CD14-positive monocyte (primary cell): ENCODE results near the gene PIK3IP1. TPM values are rescaled to one million over a fixed set of nuclear protein-coding genes. Genes with fewer than 3 reads are reported as not detected.

Experiments used
- DNase-seq, 3 donors: peaks; one replicate each; pipeline ENCODE4 v3.0.0-alpha.2; 2011 to 2022
- H2AFZ ChIP-seq: 2 replicates; pipeline ENCODE4 v1.6.0; 2012; ENCODE audit warnings: mild to moderate bottlenecking, low read depth, low read length, inconsistent platforms; ENCODE audit not compliant: insufficient read depth, poor library complexity, severe bottlenecking
- H3K27ac ChIP-seq, 2 donors: 1 replicate in 1 of 2; 2 replicates in 1 of 2; pipeline ENCODE4 v1.5.1; 2012 to 2013; ENCODE audit warnings: low read length in 2 of 2, control low read depth in 1 of 2, inconsistent platforms in 1 of 2, low read depth in 1 of 2, mild to moderate bottlenecking in 1 of 2
- H3K27me3 ChIP-seq, 2 donors: one replicate each; pipeline versions ENCODE4 v1.6.0 to v1.6.1; 2011 to 2013; ENCODE audit warnings: low read length in 2 of 2; ENCODE audit not compliant: control insufficient read depth in 2 of 2, insufficient read depth in 2 of 2
- H3K36me3 ChIP-seq, 2 donors: replicated peaks in 1 of 2; 1 replicate in 1 of 2; 2 replicates in 1 of 2; pipeline versions ENCODE4 v1.5.1 to v1.6.1; 2012 to 2013; ENCODE audit warnings: low read length in 2 of 2, control low read depth in 1 of 2, inconsistent platforms in 1 of 2, mild to moderate bottlenecking in 1 of 2; ENCODE audit not compliant: insufficient read depth in 2 of 2, control insufficient read depth in 1 of 2
- H3K4me1 ChIP-seq, 2 donors: 1 replicate in 1 of 2; 2 replicates in 1 of 2; pipeline versions ENCODE4 v1.5.1 to v1.6.1; 2012 to 2013; ENCODE audit warnings: low read length in 2 of 2, control low read depth in 1 of 2, inconsistent platforms in 1 of 2, mild to moderate bottlenecking in 1 of 2, moderate library complexity in 1 of 2; ENCODE audit not compliant: insufficient read depth in 2 of 2, control insufficient read depth in 1 of 2
- H3K4me2 ChIP-seq: replicated peaks from 2 replicates; pipeline ENCODE3; 2012; ENCODE audit warnings: low read length, moderate library complexity, mild to moderate bottlenecking; ENCODE audit not compliant: poor library complexity, severe bottlenecking; ENCODE audit errors: extremely low read depth
- H3K4me3 ChIP-seq, 3 experiments: fragments of 200-600 bp in 1 of 3; sonication (generic) in 1 of 3; replicated peaks in 1 of 3; 1 replicate in 2 of 3; 2 replicates in 1 of 3; pipeline ENCODE4 v1.5.1; 2011 to 2013; ENCODE audit warnings: low read length in 3 of 3, mild to moderate bottlenecking in 3 of 3, control low read depth in 2 of 3, low read depth in 2 of 3, inconsistent platforms in 1 of 3, moderate library complexity in 1 of 3
- H3K79me2 ChIP-seq: 2 replicates; pipeline ENCODE4 v1.6.0; 2012; ENCODE audit warnings: mild to moderate bottlenecking, control low read depth, inconsistent platforms, low read length, moderate library complexity; ENCODE audit not compliant: insufficient read depth
- H3K9ac ChIP-seq: 2 replicates; pipeline ENCODE4 v1.6.0; 2017; ENCODE audit warnings: low read length, mild to moderate bottlenecking; ENCODE audit not compliant: insufficient read depth, poor library complexity, severe bottlenecking
- H3K9me3 ChIP-seq, 2 donors: replicated peaks in 1 of 2; 1 replicate in 1 of 2; 2 replicates in 1 of 2; pipeline versions ENCODE4 v1.5.1 to v1.6.1; 2012 to 2013; ENCODE audit warnings: low read length in 2 of 2, control low read depth in 1 of 2; ENCODE audit not compliant: control insufficient read depth in 1 of 2, insufficient read depth in 1 of 2
- H4K20me1 ChIP-seq: 2 replicates; pipeline ENCODE4 v1.6.0; 2012; ENCODE audit warnings: mild to moderate bottlenecking, low read length, control low read depth, moderate library complexity; ENCODE audit not compliant: insufficient read depth
- H3K27ac Mint-ChIP-seq, 7 donors: one replicate each; pipeline ENCODE4 v1.8.0; 2020; ENCODE audit warnings: mild to moderate bottlenecking in 7 of 7, mixed read lengths in 7 of 7, moderate library complexity in 6 of 7, inconsistent platforms in 2 of 7
- H3K27me3 Mint-ChIP-seq, 3 donors: one replicate each; pipeline ENCODE4 v1.8.0; 2021 to 2022; ENCODE audit warnings: low read depth in 3 of 3, mild to moderate bottlenecking in 3 of 3, mixed read lengths in 3 of 3, moderate library complexity in 3 of 3, inconsistent platforms in 1 of 3
- H3K36me3 Mint-ChIP-seq, 2 donors: one replicate each; pipeline ENCODE4 v1.8.0; 2020; ENCODE audit warnings: mixed read lengths in 2 of 2, inconsistent platforms in 1 of 2, mild to moderate bottlenecking in 1 of 2
- H3K4me1 Mint-ChIP-seq: one replicate; pipeline ENCODE4 v1.8.0; 2020; ENCODE audit warnings: mild to moderate bottlenecking, mixed read lengths
- H3K4me3 Mint-ChIP-seq, 2 donors: one replicate each; pipeline ENCODE4 v1.8.0; 2020; ENCODE audit warnings: mild to moderate bottlenecking in 2 of 2, mixed read lengths in 2 of 2, moderate library complexity in 1 of 2
- H3K9me3 Mint-ChIP-seq, 7 donors: one replicate each; pipeline ENCODE4 v1.8.0; 2020 to 2022; ENCODE audit warnings: mixed read lengths in 7 of 7, mild to moderate bottlenecking in 6 of 7, moderate library complexity in 6 of 7, inconsistent platforms in 2 of 7
- CTCF ChIP-seq: fragments of 200-600 bp; IDR thresholded peaks from one replicate; pipeline ENCODE4 v1.8.0; 2022; ENCODE audit warnings: antibody characterized with exemption, mild to moderate bottlenecking
- WGBS: methylation state at CpG from one replicate; pipeline ENCODE4 v1.1.5; 2013; ENCODE audit warnings: missing lambda C conversion rate; ENCODE audit not compliant: insufficient coverage; 5-methylcytosine and 5-hydroxymethylcytosine counted together
- intact Hi-C, 2 donors: fragments of 100-400 bp; cut with micrococcal nuclease; formaldehyde crosslinking; loops; one replicate each; pipeline versions ENCODE4 v1.15.0 to v1.15.1; 2023
- polyA plus RNA-seq, 3 donors: library from polyadenylated mRNA; depleted of rRNA in 1 of 3; unstranded in 2 of 3; stranded (reverse) in 1 of 3; fragments of 300-500 nt in 2 of 3; fragments of >200 nt in 1 of 3; fragmentation: Illumina TruSeq in 2 of 3; gene quantifications; 1 replicate in 2 of 3; 2 replicates in 1 of 3; pipeline ENCODE4 v1.2.3, GENCODE V29; 2012 to 2021
- small RNA-seq: library from RNA; depleted of rRNA; stranded (forward); fragments of <200 nt; gene quantifications from one replicate; pipeline ENCODE3, GENCODE V24; 2012; ENCODE audit warnings: low read depth; ENCODE audit not compliant: insufficient read length

Gene PIK3IP1
- polyA plus RNA-seq, 3 donors, result 21.8 to 37.3 (median 21.9) TPM

DNA sequence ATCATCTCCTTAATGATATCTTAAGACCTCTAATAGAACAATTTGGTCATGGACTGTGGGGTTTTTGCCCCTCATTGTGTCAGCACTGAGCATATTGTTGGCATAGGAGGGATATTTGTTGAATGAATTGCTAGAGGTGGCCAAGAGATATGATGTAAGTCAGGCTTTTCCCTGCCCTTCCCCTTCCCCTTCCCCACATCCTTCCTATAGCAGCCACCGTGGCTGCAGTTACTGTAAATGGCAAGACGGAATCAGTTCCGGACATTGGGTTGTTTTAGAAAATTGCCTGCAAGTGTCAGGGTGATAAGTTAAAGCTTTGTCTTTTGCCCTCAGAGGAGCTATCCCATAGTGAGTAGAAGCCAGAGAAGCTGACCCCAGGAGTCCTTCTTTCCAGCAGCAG, 57.2 kb downstream of the PIK3IP1 start:
- Histone ChIP-seq H3K4me3 (peak overlapping the region in 1 of 3 experiments; percentile 26), H3K4me2 (peak overlapping the region; percentile 50), H4K20me1 (peaks cover 13% of the 10 kb centered on the region), H3K9ac (peak overlapping the region; percentile 25), H3K36me3 (peaks cover 0 to 18% of the 10 kb centered on the region in 2 donors), H3K27me3 (no peaks in the 10 kb centered on the region), H3K4me1 (peaks cover 58 to 59% of the 10 kb centered on the region in 2 donors), H3K9me3 (no peaks in the 10 kb centered on the region), H3K27ac (peak overlapping the region; percentile 32 to 71), H2AFZ (peak overlapping the region; percentile 41), H3K79me2 (peaks cover 40% of the 10 kb centered on the region)
- no peak for TF ChIP-seq CTCF
- intact Hi-C loops, result loop anchor here in 1 of 2 donors (10.0 kb wide), 2 partner anchors 130 to 270 kb away; partner anchors contain the start of genes MORC2, SELENOM and TUG1
- Mint-ChIP-seq H3K36me3 (peaks cover 16 to 42% of the 10 kb centered on the region in 2 donors), H3K9me3 (no peaks in the 10 kb centered on the region), H3K4me1 (peaks cover 59% of the 10 kb centered on the region), H3K27me3 (peaks cover 0 to 2% (median 0%) of the 10 kb centered on the region in 3 donors), H3K27ac (peak overlapping the region; percentile 86 to 99 (median 94)), H3K4me3 (peak overlapping the region; percentile 58 to 67)
- WGBS, result no CpG with 5 or more reads among the region's 3 CpGs
- DNase-seq, result peak; percentile 76 to 93 (median 78)

- intact Hi-C loops, result loop anchor here (5.0 to 10.0 kb wide), 5 partner anchors 59 to 268 kb away; partner anchors contain the start of genes SELENOM (in 2 of the 2), MORC2 (in 1 of the 2), PIK3IP1 (in 1 of the 2) and TUG1 (in 1 of the 2)
- Histone ChIP-seq H3K9me3 (no peaks in the 10 kb centered on the region), H4K20me1 (no peaks in the 10 kb centered on the region), H3K27me3 (no peaks in the 10 kb centered on the region), H3K27ac (peak overlapping the region; percentile 23 to 96), H2AFZ (no peak overlapping the region), H3K4me3 (no peak overlapping the region), H3K79me2 (peaks cover 42% of the 10 kb centered on the region), H3K36me3 (no peaks in the 10 kb centered on the region), H3K9ac (no peak overlapping the region), H3K4me2 (no peak overlapping the region), H3K4me1 (peaks cover 77 to 80% of the 10 kb centered on the region in 2 donors)
- DNase-seq, result peak; percentile 57 to 91 (median 79)
- Mint-ChIP-seq H3K9me3 (no peaks in the 10 kb centered on the region), H3K27me3 (peaks cover 0 to 2% (median 0%) of the 10 kb centered on the region in 3 donors), H3K4me3 (no peak overlapping the region), H3K36me3 (peaks cover 20 to 46% of the 10 kb centered on the region in 2 donors), H3K4me1 (peaks cover 79% of the 10 kb centered on the region), H3K27ac (peak overlapping the region; percentile 76 to 99 (median 94))
- no peak for TF ChIP-seq CTCF
- no CpG with 5 or more reads among the region's 3 CpGs for WGBS
Observed at GRCh38 chr22:31233001-31233400, 59.3 kb downstream of the PIK3IP1 start.

Small RNA genes within 50 kb of the gene (small RNA-seq; reads per million reads assigned to genes)
- gene RNA5SP496, result not detected

Other genes with a start within 250 kb of the PIK3IP1 start
- 10 to 100 TPM in 1 of 3 donors, under 1 TPM in 2; 0.87 to 13.3 (median 0.88) TPM for gene SMTN, start 211.2 kb downstream of the PIK3IP1 start, polyA plus RNA-seq
- 1 to 10 TPM; 3.2 to 7.6 (median 3.4) TPM for gene SELENOM, start 184.9 kb downstream of the PIK3IP1 start, polyA plus RNA-seq
- gene INPP5J, start 169.5 kb downstream of the PIK3IP1 start, polyA plus RNA-seq, result under 1 TPM in 1 of 3 donors, not detected in 2; 0.03 TPM
- not detected for gene PLA2G3, start 152.0 kb downstream of the PIK3IP1 start, polyA plus RNA-seq
- 10 to 100 TPM; 16.0 to 26.5 (median 26.1) TPM for gene RNF185, start 132.3 kb downstream of the PIK3IP1 start, polyA plus RNA-seq
- gene LIMK2, start 80.2 kb downstream of the PIK3IP1 start, polyA plus RNA-seq, result 10 to 100 TPM in 2 of 3 donors, 1 to 10 TPM in 1; 5.5 to 14.2 (median 10.1) TPM
- gene PATZ1, start 53.9 kb upstream of the PIK3IP1 start, polyA plus RNA-seq, result 10 to 100 TPM in 1 of 3 donors, 1 to 10 TPM in 2; 1.8 to 10.7 (median 2.0) TPM
- gene DRG1, start 107.1 kb upstream of the PIK3IP1 start, polyA plus RNA-seq, result 10 to 100 TPM; 24.7 to 81.3 (median 68.2) TPM
- 10 to 100 TPM in 2 of 3 donors, 1 to 10 TPM in 1; 2.5 to 17.0 (median 11.5) TPM for gene EIF4ENIF1, start 197.4 kb upstream of the PIK3IP1 start, polyA plus RNA-seq
- 10 to 100 TPM in 1 of 3 donors, 1 to 10 TPM in 2; 1.7 to 43.4 (median 3.6) TPM for gene SFI1, start 204.0 kb upstream of the PIK3IP1 start, polyA plus RNA-seq